GM12892 (cell line): Measurements from ENCODE around the gene CMTM6.

ENCODE experiments used
- POLR2A ChIP-seq: IDR thresholded peaks from 2 replicates; pipeline ENCODE4 v1.6.1; 2011; ENCODE audit warnings: low read depth, low read length, control low read depth
- TAF1 ChIP-seq: IDR thresholded peaks from 2 replicates; pipeline ENCODE4 v1.6.1; 2011; ENCODE audit warnings: low read depth, mild to moderate bottlenecking, control low read depth, low read length, borderline replicate concordance

DNA sequence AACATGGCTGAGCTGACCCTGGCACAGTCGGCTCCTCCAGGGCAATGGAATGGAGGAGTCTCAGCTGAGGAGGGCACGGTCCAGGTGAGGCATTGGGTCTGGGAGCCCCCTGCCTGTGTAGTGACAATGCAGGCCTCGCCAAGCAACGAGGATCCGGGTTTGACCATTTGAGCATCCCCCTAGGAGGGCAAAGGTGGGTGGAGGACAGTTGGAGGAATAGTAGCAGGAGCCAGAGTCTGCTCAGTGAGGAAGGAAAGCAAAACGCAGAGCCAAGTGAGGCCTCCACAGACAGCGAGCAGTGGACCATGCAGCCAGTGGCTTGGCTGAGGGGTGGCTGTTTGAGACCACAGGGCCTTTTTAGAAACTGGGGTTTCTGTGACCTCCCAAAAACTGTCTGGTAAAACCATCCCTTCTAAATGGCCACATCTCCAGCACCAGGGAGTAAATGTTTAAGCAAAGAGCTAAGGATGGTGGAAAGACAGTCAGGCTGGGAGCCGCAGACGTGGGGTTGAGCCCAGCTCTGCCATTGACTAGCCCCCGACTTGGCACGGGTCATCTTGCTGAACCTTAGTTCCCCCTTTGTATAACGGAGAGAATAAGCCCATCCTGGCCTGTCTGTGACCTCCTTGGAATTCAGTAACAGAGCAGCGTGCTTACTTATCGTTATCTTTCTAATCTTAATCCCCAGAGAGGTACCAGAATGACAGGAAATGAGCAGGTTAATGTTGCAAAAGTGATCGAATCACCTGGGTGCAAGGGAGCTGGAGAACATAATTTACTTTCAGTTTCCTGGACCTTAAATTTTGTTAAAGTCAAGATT is 46.8 kb downstream of the CMTM6 start:
- TF ChIP-seq POLR2A: no peak
- TF ChIP-seq TAF1: no peak
